Ishikawa (cell line): ENCODE results near the gene OSGEPL1.

Source experiments
- CEBPB ChIP-seq: IDR thresholded peaks from 2 replicates; pipeline ENCODE4 v1.6.1; 2012
- CREB1 ChIP-seq: IDR thresholded peaks from 2 replicates; pipeline ENCODE4 v1.6.1; 2012; ENCODE audit warnings: low read depth
- EGR1 ChIP-seq: IDR thresholded peaks from 2 replicates; pipeline ENCODE4 v1.6.1; 2012
- EP300 ChIP-seq: IDR thresholded peaks from 2 replicates; pipeline ENCODE4 v1.6.1; 2012; ENCODE audit warnings: borderline replicate concordance
- FOXM1 ChIP-seq: IDR thresholded peaks from 2 replicates; pipeline ENCODE4 v1.6.1; 2012; ENCODE audit warnings: low read depth, borderline replicate concordance
- MAX ChIP-seq: IDR thresholded peaks from 2 replicates; pipeline ENCODE4 v1.6.1; 2012
- NFIC ChIP-seq: IDR thresholded peaks from 2 replicates; pipeline ENCODE4 v1.6.1; 2012
- RAD21 ChIP-seq: IDR thresholded peaks from 2 replicates; pipeline ENCODE4 v1.6.1; 2012; ENCODE audit warnings: low read depth
- REST ChIP-seq: IDR thresholded peaks from 2 replicates; pipeline ENCODE4 v1.6.1; 2012; ENCODE audit warnings: low read depth, mild to moderate bottlenecking
- TAF1 ChIP-seq: IDR thresholded peaks from 2 replicates; pipeline ENCODE4 v1.6.1; 2012; ENCODE audit warnings: low read depth, mild to moderate bottlenecking
- TCF12 ChIP-seq: IDR thresholded peaks from 2 replicates; pipeline ENCODE4 v1.6.1; 2012; ENCODE audit warnings: low read depth
- TEAD4 ChIP-seq: IDR thresholded peaks from 2 replicates; pipeline ENCODE4 v1.6.1; 2012
- USF1 ChIP-seq: IDR thresholded peaks from 2 replicates; pipeline ENCODE4 v1.6.1; 2012
- YY1 ChIP-seq: IDR thresholded peaks from 2 replicates; pipeline ENCODE4 v1.6.1; 2012; ENCODE audit warnings: low read depth
- ZBTB7A ChIP-seq: IDR thresholded peaks from 2 replicates; pipeline ENCODE4 v1.6.1; 2012; ENCODE audit warnings: low read depth

OSGEPL1 gene

GRCh38 chr2:189770590-189771322 is 8.2 kb upstream of the OSGEPL1 start:
- TF ChIP-seq USF1 (no peak), NFIC (no peak), TEAD4 (no peak), EGR1 (no peak), MAX (no peak), EP300 (no peak), YY1 (no peak), REST (no peak), CEBPB (no peak), CREB1 (no peak), TAF1 (no peak), ZBTB7A (no peak), TCF12 (no peak), RAD21 (no peak), FOXM1 (no peak)

- TF ChIP-seq MAX (no peak), FOXM1 (no peak), RAD21 (no peak), USF1 (no peak), NFIC (no peak), CEBPB (no peak), TCF12 (no peak), EP300 (no peak), ZBTB7A (no peak), TAF1 (no peak), CREB1 (no peak), TEAD4 (no peak), REST (no peak)
Measured at GRCh38 chr2:189763908-189764661, 1.5 kb upstream of the OSGEPL1 start.

GRCh38 chr2:189762229-189762550 is 402 bp downstream of the OSGEPL1 start:
- no peak for TF ChIP-seq FOXM1
- no peak for TF ChIP-seq TEAD4
- no peak for TF ChIP-seq RAD21

- TF ChIP-seq ZBTB7A (no peak), RAD21 (no peak), FOXM1 (no peak), CEBPB (no peak), YY1 (no peak), EGR1 (no peak), TCF12 (no peak), EP300 (no peak), NFIC (no peak), TEAD4 (no peak), USF1 (no peak), MAX (no peak), CREB1 (no peak), TAF1 (no peak)
Measured at GRCh38 chr2:189756311-189756952, 6.2 kb downstream of the OSGEPL1 start.
